ENCODE results near the gene SHISA9.

SHISA9 gene

GRCh38 chr16:13120091-13120490, 218.7 kb downstream of the SHISA9 start:
- DNase-seq (ENCODE audit: low read depth) = no peak

GRCh38 chr16:13120557-13120956, 219.2 kb downstream of the SHISA9 start:
- DNase-seq (ENCODE audit: low read depth) = no peak

GRCh38 chr16:13123991-13124390, 222.6 kb downstream of the SHISA9 start:
- DNase-seq (ENCODE audit: low read depth) = no peak

GRCh38 chr16:13127144-13127543, 225.7 kb downstream of the SHISA9 start:
- no peak for DNase-seq (ENCODE audit: low read depth)

- DNase-seq (ENCODE audit: low read depth) = no peak
Measured at GRCh38 chr16:13130586-13130985, 229.2 kb downstream of the SHISA9 start.

- DNase-seq (ENCODE audit: low read depth) = no peak
Measured at GRCh38 chr16:13134836-13135235, 233.4 kb downstream of the SHISA9 start.

- no peak for DNase-seq (ENCODE audit: low read depth)
Measured at GRCh38 chr16:13136901-13137300, 235.5 kb downstream of the SHISA9 start.

GRCh38 chr16:13138528-13138927, 237.1 kb downstream of the SHISA9 start:
- no peak for DNase-seq (ENCODE audit: low read depth)

- DNase-seq (ENCODE audit: low read depth) = no peak
Measured at GRCh38 chr16:13139661-13140241, 238.4 kb downstream of the SHISA9 start.

- DNase-seq (ENCODE audit: low read depth) = no peak
Measured at GRCh38 chr16:13143551-13143950, 242.2 kb downstream of the SHISA9 start.

GRCh38 chr16:13146829-13147228, 245.4 kb downstream of the SHISA9 start:
- DNase-seq (ENCODE audit: low read depth) = no peak

GRCh38 chr16:13148294-13148693, 246.9 kb downstream of the SHISA9 start:
- no peak for DNase-seq (ENCODE audit: low read depth)

GRCh38 chr16:13148836-13149235, 247.4 kb downstream of the SHISA9 start:
- no peak for DNase-seq (ENCODE audit: low read depth)

GRCh38 chr16:13150181-13150885, 248.9 kb downstream of the SHISA9 start:
- no peak for DNase-seq (ENCODE audit: low read depth)

GRCh38 chr16:13153696-13154095, 252.3 kb downstream of the SHISA9 start:
- DNase-seq (ENCODE audit: low read depth) = no peak

- DNase-seq (ENCODE audit: low read depth) = no peak
Measured at GRCh38 chr16:13154799-13155198, 253.4 kb downstream of the SHISA9 start.

GRCh38 chr16:13155377-13155776, 254.0 kb downstream of the SHISA9 start:
- DNase-seq (ENCODE audit: low read depth) = no peak

- DNase-seq (ENCODE audit: low read depth) = no peak
Measured at GRCh38 chr16:13155780-13156179, 254.4 kb downstream of the SHISA9 start.

- no peak for DNase-seq (ENCODE audit: low read depth)
Measured at GRCh38 chr16:13157082-13157481, 255.7 kb downstream of the SHISA9 start.

- no peak for DNase-seq (ENCODE audit: low read depth)
Measured at GRCh38 chr16:13158427-13158826, 257.0 kb downstream of the SHISA9 start.

GRCh38 chr16:13165024-13165423, 263.6 kb downstream of the SHISA9 start:
- no peak for DNase-seq (ENCODE audit: low read depth)

- DNase-seq (ENCODE audit: low read depth) = no peak
Measured at GRCh38 chr16:13168091-13168572, 266.7 kb downstream of the SHISA9 start.

GRCh38 chr16:13171313-13171712, 269.9 kb downstream of the SHISA9 start:
- no peak for DNase-seq (ENCODE audit: low read depth)

- no peak for DNase-seq (ENCODE audit: low read depth)
Measured at GRCh38 chr16:13176711-13177110, 275.3 kb downstream of the SHISA9 start.
